Adrenal gland (tissue), 5 donors: ENCODE data around the gene MFAP3L.

ENCODE experiments used
- POLR2A ChIP-seq, 2 donors: fragments of 450-650 bp; IDR thresholded peaks; one replicate each; pipeline ENCODE4 v1.6.1; 2017; ENCODE audit warnings: antibody characterized with exemption in 2 of 2, mild to moderate bottlenecking in 2 of 2, moderate library complexity in 1 of 2
- TF ChIP-seq, protein P1 (sequence below), 6 experiments: fragments of 450-650 bp in 4 of 6; fragments of 200-600 bp in 2 of 6; sonication (generic) in 1 of 6; IDR thresholded peaks; 1 replicate in 5 of 6; 2 replicates in 1 of 6; pipeline versions ENCODE4 v1.5.1 to v1.8.0; 2016 to 2021; ENCODE audit warnings: antibody characterized with exemption in 6 of 6, mild to moderate bottlenecking in 2 of 6, moderate library complexity in 1 of 6
- donor health status: DM: no; HTN: no; CAD: no.

- TF ChIP-seq, protein P1, sequence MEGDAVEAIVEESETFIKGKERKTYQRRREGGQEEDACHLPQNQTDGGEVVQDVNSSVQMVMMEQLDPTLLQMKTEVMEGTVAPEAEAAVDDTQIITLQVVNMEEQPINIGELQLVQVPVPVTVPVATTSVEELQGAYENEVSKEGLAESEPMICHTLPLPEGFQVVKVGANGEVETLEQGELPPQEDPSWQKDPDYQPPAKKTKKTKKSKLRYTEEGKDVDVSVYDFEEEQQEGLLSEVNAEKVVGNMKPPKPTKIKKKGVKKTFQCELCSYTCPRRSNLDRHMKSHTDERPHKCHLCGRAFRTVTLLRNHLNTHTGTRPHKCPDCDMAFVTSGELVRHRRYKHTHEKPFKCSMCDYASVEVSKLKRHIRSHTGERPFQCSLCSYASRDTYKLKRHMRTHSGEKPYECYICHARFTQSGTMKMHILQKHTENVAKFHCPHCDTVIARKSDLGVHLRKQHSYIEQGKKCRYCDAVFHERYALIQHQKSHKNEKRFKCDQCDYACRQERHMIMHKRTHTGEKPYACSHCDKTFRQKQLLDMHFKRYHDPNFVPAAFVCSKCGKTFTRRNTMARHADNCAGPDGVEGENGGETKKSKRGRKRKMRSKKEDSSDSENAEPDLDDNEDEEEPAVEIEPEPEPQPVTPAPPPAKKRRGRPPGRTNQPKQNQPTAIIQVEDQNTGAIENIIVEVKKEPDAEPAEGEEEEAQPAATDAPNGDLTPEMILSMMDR (IDR thresholded peaks at IDR 0.05) = no peak
- no peak for TF ChIP-seq POLR2A (IDR thresholded peaks at IDR 0.05)
Measured at GRCh38 chr4:170001745-170002267, 24.4 kb downstream of the MFAP3L start.
